ENCODE data around the gene SIGLEC6. TPM values are rescaled to one million over a fixed set of nuclear protein-coding genes. Genes with fewer than 3 reads are reported as not detected.

The SIGLEC6 gene
- total and polyA plus RNA-seq, 10 donors: 0.27 to 5.8 (median 2.3) TPM

GRCh38 chr19:51572410-51572809 lies 40.9 kb upstream of the SIGLEC6 start:
- Histone ChIP-seq H3K27me3 (replicated peaks in 1 of 7) (no peaks in the 10 kb centered on the region), H3K36me3 (peaks cover 0 to 45% (median 19%) of the 10 kb centered on the region in 6 donors), H3K9me3 (no peaks in the 10 kb centered on the region), H3K27ac (no peak overlapping the region), H3K4me1 (peaks cover 9 to 50% (median 33%) of the 10 kb centered on the region in 6 donors), H3K4me3 (peak overlapping the region in 6 of 8 donors; percentile 55 to 89 (median 64))
- 23 to 45% (median 25%) methylated on average over 3 of the region's 3 CpGs for WGBS, 5 donors
- intact Hi-C loops (cut with DNase I; ENCODE audit: low total_unique reads): no loop called here
- no peak for TF ChIP-seq POLR2AphosphoS5 (IDR thresholded peaks at IDR 0.05)
- no peak for TF ChIP-seq POLR2A (IDR thresholded peaks at IDR 0.05)
- TF ChIP-seq CTCF (IDR thresholded peaks at IDR 0.05 in 8 of 11, conservative IDR thresholded peaks at IDR 0.05 in 3 of 11): no peak
- DNase-seq: no peak

GRCh38 chr19:51571599-51571998 lies 40.1 kb upstream of the SIGLEC6 start:
- TF ChIP-seq CTCF (IDR thresholded peaks at IDR 0.05 in 8 of 11, conservative IDR thresholded peaks at IDR 0.05 in 3 of 11) (no peak), POLR2A (IDR thresholded peaks at IDR 0.05) (no peak), POLR2AphosphoS5 (IDR thresholded peaks at IDR 0.05) (no peak)
- H3K27me3 ChIP-seq (replicated peaks in 1 of 7): no peaks in the 10 kb centered on the region
- WGBS, 5 donors: 7 to 11% (median 8%) methylated on average over 8 of the region's 8 CpGs
- peaks cover 0 to 37% (median 16%) of the 10 kb centered on the region in 6 donors for H3K36me3 ChIP-seq
- peaks cover 9 to 47% (median 33%) of the 10 kb centered on the region in 6 donors for H3K4me1 ChIP-seq
- H3K4me3 ChIP-seq: peak overlapping the region; percentile 47 to 89 (median 64)
- H3K9me3 ChIP-seq: no peaks in the 10 kb centered on the region
- intact Hi-C loops (cut with DNase I; ENCODE audit: low total_unique reads): no loop called here
- H3K27ac ChIP-seq: peak overlapping the region in 5 of 8 donors; percentile 70 to 85 (median 74)
- DNase-seq: no peak

- H3K4me3 ChIP-seq: peak within 1 kb of the TSS; percentile 47 to 89 (median 64)
- H3K4me1 ChIP-seq: peaks cover 9 to 47% (median 33%) of the 10 kb centered on the region in 6 donors
- H3K27ac ChIP-seq: peak within 1 kb of the TSS in 6 of 8 donors; percentile 48 to 85 (median 74)
- H3K9me3 ChIP-seq: no peaks in the 10 kb centered on the region
- WGBS, 5 donors: 0 to 1% (median 0%) methylated on average over 30 of the region's 30 CpGs
- peaks cover 0 to 3% (median 0%) of the 10 kb centered on the region in 7 donors for H3K27me3 ChIP-seq (replicated peaks in 1 of 7)
- intact Hi-C loops (cut with DNase I; ENCODE audit: low total_unique reads): no loop called here
- peaks cover 0 to 31% (median 14%) of the 10 kb centered on the region in 6 donors for H3K36me3 ChIP-seq
- peak in 2 of 3 donors; percentile 61 to 84 for TF ChIP-seq POLR2AphosphoS5 (IDR thresholded peaks at IDR 0.05)
- no peak for TF ChIP-seq POLR2A (IDR thresholded peaks at IDR 0.05)
- no peak for TF ChIP-seq CTCF (IDR thresholded peaks at IDR 0.05 in 8 of 11, conservative IDR thresholded peaks at IDR 0.05 in 3 of 11)
- DNase-seq: peak; percentile 90
Measured at GRCh38 chr19:51570962-51571575, 39.6 kb upstream of the SIGLEC6 start, which contains the start of gene ZNF175. TSS of gene ZNF175 (plus strand) at chr19:51571283. CDS start at chr19:51573330, 2,047 bp downstream.

GRCh38 chr19:51568456-51568855 lies 37.0 kb upstream of the SIGLEC6 start:
- H3K36me3 ChIP-seq: peaks cover 0 to 8% (median 4%) of the 10 kb centered on the region in 6 donors
- no peak for DNase-seq
- 82 to 97% (median 89%) methylated on average over 1 of the region's 1 CpG for WGBS, 5 donors

More at GRCh38 chr19:51568456-51568855, 37.0 kb upstream of the SIGLEC6 start:
- TF ChIP-seq POLR2A (IDR thresholded peaks at IDR 0.05) (no peak), POLR2AphosphoS5 (IDR thresholded peaks at IDR 0.05) (no peak), CTCF (IDR thresholded peaks at IDR 0.05 in 8 of 11, conservative IDR thresholded peaks at IDR 0.05 in 3 of 11) (no peak)
- no peaks in the 10 kb centered on the region for H3K9me3 ChIP-seq
- no peak overlapping the region for H3K27ac ChIP-seq
- no peak overlapping the region for H3K4me3 ChIP-seq
- H3K4me1 ChIP-seq: peaks cover 9 to 47% (median 32%) of the 10 kb centered on the region in 6 donors
- peaks cover 0 to 20% (median 0%) of the 10 kb centered on the region in 7 donors for H3K27me3 ChIP-seq (replicated peaks in 1 of 7)
- intact Hi-C loops (cut with DNase I; ENCODE audit: low total_unique reads): no loop called here
